LoVo (cell line): ENCODE results near the gene IFIT2.

Experiments used
- DNase-seq: peaks from one replicate; pipeline ENCODE4 v3.0.0-alpha.2; 2016; ENCODE audit warnings: low spot score

Gene IFIT2

DNA sequence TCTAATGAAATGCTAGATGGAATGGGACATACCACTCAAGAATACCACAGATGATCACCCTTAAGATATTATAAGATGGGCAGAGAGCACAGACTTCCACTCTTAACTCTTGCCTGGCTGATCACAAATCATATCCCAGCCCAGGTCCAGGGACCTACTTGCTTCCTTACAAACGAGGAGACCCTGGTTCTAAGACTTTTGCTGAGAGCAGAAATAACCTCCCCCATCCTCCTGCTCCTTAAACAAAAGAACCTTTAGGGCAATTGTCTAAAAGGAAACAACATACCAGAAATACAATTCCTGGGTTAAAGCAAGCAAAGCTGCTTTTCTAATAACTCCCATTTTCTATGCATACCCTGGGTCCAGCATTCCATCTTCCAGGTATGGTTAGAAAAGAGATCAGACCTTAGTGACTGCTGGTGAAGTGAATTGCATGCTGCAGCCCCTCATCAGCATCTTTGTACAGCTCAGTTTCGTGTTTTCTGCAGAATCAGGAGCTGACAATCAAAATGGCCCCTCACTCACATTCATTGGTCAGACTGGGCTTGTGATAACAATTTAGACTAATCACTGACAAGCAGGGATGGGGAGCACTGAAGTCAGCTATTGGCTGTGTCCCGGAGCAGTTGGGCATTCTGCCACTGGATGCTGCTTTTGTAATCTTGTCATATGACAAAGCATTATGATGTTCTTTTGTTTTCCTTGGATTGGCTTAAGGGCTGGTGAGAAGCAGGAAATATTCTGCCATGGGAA lies 40.5 kb downstream of the IFIT2 start:
- DNase-seq, result no peak

DNA sequence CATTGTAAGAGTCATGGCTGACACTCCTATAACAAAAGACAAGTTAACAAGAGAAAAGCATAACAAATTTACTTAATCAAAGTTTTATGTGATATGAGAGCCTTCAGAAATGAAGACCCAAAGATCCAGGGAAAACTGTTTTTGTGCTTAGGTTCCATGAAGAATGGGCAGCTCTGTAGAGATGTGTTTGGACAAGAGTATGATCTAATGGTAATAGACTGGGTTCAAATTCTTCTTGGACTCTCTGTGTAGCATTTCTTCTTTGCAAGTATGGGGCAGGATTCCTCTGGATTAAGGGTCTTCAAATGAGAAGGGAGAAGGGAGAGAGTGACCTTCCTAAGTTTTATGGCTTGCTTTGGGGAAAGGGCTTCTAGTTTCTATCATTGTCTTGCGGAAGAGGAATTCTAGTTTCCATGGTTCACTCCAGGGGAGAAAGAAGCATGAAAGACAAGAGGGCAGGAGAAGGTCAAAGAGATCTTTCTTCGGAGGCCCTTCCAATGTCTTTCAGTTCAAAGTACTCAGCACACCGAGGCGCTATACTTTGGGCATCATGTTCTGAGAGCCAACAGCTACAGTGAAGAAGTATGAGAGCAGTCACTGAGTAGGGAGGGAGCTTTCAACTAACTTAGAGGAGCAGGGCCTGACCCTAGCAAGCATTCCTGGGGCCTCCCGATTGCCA lies 41.4 kb downstream of the IFIT2 start:
- DNase-seq, result no peak

DNA sequence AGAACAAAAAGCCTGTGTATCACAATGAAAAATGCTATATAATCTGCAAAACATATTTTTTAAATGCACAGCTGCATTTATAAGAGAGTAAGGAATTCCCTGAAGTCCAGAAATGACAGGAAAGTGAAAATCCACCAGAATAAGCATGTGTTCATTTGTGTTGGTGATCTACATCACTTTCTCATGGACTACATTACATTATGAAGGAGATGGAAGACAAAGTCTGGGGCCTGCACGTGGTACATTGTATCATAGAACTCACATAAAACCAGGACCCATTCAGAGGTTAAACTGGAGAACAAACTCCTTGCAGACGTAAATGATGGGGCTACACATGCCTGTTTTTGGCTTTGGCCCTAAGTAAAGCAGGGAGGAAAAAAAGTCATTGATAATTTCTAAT lies 42.3 kb downstream of the IFIT2 start:
- DNase-seq, result no peak

DNA sequence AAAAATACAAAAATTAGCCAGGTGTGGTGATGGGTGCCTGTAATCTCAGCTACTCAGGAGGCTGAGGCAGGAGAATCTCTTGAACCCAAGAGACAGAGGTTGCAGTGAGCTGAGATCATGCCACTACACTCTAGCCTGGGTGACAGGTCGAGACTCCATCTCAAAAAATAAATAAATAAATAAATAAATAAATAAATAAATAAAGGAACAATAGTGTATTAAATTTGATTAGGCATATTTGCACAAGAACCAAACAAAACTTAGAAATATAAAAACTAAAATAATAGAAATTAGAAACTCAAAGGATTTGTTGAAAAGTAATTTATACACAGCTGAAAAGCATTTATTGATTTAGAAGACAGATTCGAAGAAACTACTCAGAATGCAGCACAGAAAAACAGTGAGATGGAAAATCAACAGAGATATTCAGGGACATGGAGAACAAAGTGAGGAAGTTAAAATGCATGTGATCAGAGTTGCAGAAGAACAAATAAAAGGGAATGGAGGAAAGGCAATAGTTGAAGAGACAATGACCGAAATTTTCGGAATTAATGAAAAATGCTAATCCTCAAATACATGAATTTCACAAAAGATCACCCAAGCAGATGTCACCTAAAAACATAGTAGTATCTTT lies 43.6 kb downstream of the IFIT2 start:
- no peak for DNase-seq

DNA sequence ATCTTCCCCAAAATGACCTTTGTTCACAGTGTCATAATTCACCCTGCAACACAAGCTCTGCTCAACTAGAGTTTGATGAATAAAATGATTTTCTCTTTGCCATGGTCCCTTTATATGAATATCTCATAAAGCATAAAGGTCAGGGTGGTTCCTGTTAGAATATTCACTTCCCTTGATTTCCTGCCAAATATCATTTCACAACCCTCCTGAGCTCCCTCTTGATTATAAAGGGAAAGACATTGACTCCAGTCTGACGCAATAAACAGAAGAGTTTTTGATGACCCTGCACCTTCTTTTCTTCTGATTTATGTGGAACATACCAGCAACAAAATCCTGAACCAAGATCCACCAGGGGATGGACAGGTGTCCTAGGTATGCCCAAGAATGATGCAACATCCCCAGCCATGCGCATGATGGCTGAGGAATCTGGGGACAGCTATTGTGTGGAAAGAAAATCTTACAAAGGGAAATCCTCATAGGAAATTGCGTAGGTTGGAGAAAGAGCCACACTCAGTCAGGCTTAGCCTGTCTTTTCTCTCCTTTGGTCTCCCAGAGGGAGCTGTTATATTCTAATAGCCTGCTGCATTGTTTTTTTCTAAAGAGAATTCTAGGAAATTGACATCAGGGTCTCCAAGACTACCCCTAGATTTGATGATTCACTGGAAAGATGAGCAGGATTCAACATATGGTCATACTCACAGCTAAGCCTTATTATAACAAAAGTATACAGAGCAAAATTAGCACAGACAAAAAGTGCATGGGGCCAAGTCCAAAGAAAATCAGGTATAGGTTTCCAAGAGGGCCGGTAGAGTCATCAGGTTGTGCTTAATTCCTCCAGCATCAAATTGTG lies 44.8 kb downstream of the IFIT2 start:
- peak; percentile 64 for DNase-seq

DNA sequence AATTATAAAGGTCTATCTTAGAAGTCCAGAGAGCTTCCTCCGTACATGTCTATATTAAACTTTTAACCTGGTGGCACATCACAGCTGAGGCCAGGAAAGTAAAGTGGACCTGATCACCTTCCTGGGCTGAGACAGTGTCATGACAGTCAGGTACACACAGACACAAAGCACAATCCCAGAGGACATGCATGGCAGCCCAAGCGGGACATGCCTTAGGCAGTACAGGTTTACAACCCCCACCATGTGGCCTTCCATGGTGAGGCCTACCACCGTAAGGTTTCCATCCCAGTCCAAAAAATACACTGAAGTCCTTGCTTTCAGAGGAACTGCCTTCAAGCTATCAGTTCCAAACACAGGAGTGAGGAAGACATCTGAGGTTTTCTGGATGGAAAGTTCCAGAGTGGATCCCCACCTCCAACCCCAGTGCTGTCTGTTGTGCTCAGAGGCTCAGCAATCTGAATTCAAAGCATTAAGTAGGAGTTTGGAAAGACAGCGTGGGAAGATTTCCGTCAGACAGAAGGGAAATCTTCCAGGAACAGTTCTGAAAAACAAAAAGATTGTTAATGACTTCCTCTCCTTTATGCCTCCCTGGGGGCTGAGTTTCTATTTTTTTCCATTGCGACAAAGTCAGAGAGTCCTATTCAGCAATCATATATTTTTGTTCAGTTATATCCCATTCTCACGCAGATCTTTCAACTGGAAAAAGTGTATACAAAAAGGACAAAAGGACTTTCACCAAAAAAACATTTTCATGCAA lies 46.0 kb downstream of the IFIT2 start:
- DNase-seq, result no peak

DNA sequence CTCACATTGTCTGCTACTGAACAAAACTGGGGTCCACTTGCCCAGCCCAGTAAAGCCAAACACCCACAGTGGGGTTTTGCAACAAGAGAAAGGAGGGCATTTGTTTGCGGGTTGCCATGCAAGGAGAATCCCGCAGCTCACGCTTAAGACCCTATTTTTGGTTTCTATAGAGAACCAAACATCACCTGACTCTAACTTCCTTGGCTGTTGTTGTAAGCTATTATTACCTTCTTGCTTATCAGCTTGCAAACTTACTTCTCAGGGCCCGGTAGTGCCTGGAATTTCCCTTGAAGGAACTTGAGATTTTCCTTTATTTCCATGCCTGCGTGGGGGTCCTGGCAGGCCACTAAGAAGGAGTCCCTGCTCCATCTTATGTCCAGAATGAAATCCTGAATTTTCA lies 46.6 kb downstream of the IFIT2 start:
- DNase-seq, result no peak

DNA sequence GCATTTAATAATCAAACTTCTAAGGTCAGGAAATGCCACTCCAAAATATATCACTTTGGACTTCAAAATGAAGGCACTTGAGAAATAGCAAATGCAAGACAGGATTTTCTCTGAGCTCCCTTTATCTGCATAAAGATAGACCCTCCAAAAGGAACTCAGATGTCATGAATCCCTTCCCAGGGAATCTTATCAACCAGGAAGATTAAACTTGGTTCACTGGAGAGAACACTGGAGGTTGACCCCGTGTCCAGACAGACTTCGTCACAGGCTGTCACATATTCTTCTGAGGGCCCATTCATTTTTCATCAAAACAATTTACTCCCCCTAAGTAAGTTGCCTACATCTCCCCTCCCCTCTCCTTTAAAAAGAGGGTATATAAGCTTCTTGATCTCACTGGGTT lies 47.1 kb downstream of the IFIT2 start:
- DNase-seq, result no peak

DNA sequence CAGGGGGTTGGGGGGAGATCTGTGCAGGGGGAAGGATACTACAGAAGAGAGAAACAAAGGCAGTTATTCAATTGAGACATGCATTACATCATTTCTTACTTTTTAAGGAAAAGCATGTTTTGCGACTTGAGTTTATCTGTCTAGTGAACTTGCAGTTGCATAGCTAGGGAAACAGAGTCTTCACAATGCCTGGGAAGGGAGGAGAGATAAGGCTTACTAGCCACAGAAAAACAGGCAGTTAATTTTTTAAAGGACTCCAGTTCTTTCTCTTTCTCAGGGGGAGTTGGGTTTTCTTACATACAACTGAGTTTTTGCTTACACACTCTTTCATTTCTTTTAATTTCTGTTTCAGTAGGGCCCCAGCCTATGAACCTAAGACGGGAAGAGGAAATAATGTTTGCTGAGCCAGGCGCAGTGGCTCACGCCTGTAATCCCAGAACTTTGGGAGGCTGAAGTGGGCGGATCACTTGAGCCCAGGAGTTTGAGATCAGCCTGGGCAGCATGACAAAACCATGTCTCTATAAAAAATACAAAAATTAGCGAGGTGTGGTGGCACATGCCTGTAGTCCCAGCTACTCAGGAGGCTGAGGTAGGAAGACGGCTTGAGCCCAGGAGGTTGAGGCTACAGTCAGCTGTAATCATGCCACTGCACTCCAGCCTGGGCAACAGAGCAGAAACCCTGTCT lies 48.9 kb downstream of the IFIT2 start:
- DNase-seq, result peak; percentile 13

DNA sequence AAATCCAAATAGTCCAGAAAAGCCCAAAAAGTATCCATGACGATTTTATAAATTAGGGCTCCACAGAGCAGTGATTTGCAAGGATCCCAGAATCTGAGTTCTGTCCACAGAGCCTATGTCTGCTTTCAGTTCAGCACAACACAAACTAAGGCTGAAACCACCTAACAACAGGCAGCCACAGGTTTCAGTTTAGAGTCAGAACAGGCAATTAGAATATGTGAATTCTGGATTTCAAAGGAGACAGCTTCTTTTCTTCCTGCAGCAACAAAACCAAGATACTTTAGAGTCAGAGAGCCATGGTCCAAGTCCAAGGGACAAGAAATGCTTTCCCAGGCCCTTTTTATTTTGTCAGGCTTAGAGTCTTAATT lies 49.5 kb downstream of the IFIT2 start:
- DNase-seq, result peak; percentile 9

DNA sequence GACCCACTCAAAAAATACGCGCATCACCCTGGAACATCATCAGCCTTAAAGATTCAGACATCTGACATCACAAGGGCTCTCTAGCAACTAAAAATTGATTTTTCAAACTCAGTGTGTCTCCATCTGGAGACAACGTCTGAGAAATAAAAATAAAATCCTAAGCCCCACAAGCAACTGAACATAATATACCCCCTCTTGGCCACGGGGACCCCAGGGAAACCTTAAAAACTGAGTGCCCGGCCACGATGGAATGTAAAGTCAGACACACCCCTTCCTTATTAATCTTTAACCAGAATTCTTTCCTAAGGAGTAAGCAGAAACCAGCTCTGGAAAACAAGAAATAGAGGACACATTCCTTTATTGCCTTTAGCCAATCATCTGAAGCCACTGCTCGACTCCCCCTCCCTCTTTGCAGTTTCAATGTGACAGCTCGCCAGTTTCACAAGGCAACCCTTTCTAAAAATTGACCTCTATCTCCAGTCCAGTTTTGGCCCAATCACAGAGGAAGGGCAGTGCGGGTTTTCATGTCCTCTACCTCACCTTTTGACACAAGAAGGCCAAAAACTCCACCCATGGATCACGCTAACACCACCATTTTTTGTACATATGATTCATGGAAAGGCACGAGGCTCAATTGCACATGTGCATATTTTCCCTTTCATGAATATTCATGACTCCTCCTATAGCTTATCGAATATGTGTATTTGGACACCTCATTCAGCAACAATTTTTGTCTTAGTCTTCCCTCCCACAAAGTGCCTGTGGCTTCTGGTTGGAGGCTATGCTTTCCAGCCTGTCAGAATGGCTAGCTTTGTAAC lies 50.1 kb downstream of the IFIT2 start:
- DNase-seq, result peak; percentile 85

DNA sequence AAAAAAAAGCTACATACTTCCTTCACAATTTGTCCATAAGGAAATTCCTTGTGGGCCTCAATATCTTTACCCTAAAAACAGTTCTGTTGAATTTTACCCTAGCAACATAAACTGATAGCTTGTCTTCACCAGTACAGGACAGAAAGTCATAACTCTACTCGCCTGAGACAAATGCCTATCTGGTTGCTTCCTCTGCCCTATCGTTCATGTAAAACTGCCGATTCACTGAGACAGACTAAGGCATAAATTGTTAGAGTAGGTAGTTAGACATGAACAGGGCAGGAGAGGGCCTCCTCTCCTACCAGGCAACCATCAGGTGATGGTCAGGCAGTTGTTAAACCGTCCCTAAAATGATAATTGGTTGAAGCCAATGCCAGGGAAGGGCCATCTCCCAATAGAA lies 51.0 kb downstream of the IFIT2 start:
- no peak for DNase-seq

DNA sequence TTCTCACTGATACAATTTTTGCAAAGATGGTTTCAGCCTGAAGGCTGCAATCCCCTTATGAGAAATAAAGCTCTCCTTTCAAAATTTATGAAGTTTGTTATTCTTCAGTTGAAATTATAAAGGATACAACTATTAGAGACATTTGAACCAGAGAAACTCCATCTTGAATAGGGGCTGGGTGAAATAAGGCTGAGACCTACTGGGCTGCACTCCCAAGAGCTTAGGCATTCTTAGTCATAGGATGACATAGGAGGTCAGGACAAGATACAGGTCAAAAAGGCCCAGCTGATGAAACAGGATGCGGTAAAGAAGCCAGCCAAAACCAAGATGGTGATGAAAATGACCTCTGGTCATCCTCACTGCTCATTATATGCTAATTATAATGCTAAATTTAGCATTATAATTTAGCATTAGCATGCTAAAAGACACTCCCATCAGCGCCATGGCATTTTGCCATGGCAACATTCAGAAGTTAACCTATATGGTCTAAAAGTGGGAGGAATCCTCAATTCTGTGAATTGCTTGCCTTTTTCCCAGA lies 53.6 kb downstream of the IFIT2 start:
- no peak for DNase-seq

DNA sequence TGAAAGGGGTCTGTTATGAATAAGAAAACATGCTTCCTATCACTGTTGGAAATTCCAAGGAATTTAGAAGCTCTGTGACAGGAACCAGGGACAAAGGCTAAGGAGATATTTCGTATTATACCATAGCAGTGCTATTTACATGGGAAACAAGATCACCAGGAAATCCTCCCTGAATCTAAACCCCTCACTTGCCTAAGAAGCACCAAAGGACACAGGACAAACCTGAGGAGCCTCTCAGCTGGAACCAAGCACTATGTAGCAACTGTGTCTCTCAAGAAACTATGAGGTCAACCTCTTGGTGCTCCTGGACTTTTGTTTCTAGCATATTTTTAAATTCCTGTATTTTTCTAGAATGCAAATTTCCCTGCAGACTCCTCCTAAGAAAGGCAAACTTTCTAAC lies 55.2 kb downstream of the IFIT2 start:
- DNase-seq, result no peak

DNA sequence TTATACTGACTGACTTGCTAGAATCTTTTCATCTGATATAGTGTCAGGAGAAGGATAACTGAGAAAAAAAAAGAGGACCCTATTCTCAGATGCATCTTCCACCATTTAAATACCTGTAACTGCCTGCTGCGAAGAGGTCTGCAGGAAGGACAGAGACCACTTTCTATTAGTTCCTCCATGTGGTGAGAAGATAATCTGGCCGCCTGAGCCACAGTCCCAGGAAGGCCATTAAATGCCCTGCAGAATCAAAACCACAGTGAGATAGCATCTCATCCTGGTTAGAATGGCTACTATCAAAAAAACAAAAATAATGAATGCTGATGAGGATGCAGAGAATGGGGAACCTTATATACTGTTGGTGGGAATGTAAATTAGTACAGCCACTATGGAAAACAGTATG lies 56.1 kb downstream of the IFIT2 start:
- DNase-seq, result no peak
